Activated CD8-positive, alpha-beta T cell treated with anti-CD3 and anti-CD28 coated beads for 36 hours (primary cell): ENCODE results near the gene MTSS2. TPM values are rescaled to one million over a fixed set of nuclear protein-coding genes. Genes with fewer than 3 reads are reported as not detected.

Source experiments
- ATAC-seq: fragments of 200-7000 bp; cut with Tn5 transposase; one replicate; pipeline ENCODE4 v1.10.0; 2021; ENCODE audit warnings: mild to moderate bottlenecking, moderate library complexity
- CTCF ChIA-PET: fragments of 350-600 bp; sonication (Branson Sonifier 250); formaldehyde crosslinking; loops from one replicate; lab custom pipeline; 2021; ENCODE audit warnings: antibody characterized with exemption; lab: Charles Lee
- POLR2A ChIA-PET: fragments of 350-600 bp; sonication (Branson Sonifier 250); formaldehyde crosslinking; loops from one replicate; lab custom pipeline; 2021; ENCODE audit warnings: antibody characterized with exemption; lab: Charles Lee
- DNase-seq: peaks from one replicate; pipeline ENCODE4 v3.0.0-alpha.2; 2020
- H3K27ac Mint-ChIP-seq: one replicate; pipeline ENCODE4 v1.8.0; 2021; ENCODE audit warnings: mild to moderate bottlenecking, mixed read lengths
- H3K27me3 Mint-ChIP-seq: one replicate; pipeline ENCODE4 v1.8.0; 2021; ENCODE audit warnings: mixed read lengths
- H3K36me3 Mint-ChIP-seq: one replicate; pipeline ENCODE4 v1.8.0; 2021; ENCODE audit warnings: low read depth, mixed read lengths
- H3K4me1 Mint-ChIP-seq: one replicate; pipeline ENCODE4 v1.8.0; 2021; ENCODE audit warnings: low read depth, mixed read lengths
- H3K4me3 Mint-ChIP-seq: one replicate; pipeline ENCODE4 v1.8.0; 2021; ENCODE audit warnings: mild to moderate bottlenecking, moderate library complexity, mixed read lengths
- H3K9me3 Mint-ChIP-seq: one replicate; pipeline ENCODE4 v1.8.0; 2021; ENCODE audit warnings: mixed read lengths
- CTCF ChIP-seq: fragments of 200-600 bp; IDR thresholded peaks from one replicate; pipeline ENCODE4 v1.8.0; 2022; ENCODE audit warnings: antibody characterized with exemption, mild to moderate bottlenecking
- intact Hi-C: fragments of 100-400 bp; cut with micrococcal nuclease; formaldehyde crosslinking; loops from one replicate; pipeline ENCODE4 v1.10.0; 2022
- total RNA-seq, 2 experiments: library from RNA; stranded (reverse); gene quantifications; one replicate each; pipeline ENCODE4 v1.2.3, GENCODE V29; 2021

MTSS2 gene
- total RNA-seq, 2 experiments from 2014 or later = 4.4 to 4.6 TPM

GRCh38 chr16:70687671-70688245 lies 1.9 kb upstream of the MTSS2 start:
- intact Hi-C loops = no loop called here
- DNase-seq (no peak), ATAC-seq (no peak)
- Mint-ChIP-seq H3K4me1 (peaks cover 2% of the 10 kb centered on the region), H3K36me3 (no peaks in the 10 kb centered on the region), H3K27ac (no peak overlapping the region), H3K27me3 (no peaks in the 10 kb centered on the region), H3K4me3 (no peak overlapping the region), H3K9me3 (no peaks in the 10 kb centered on the region)
- ChIA-PET POLR2A (interaction anchor here (1.2 to 2.8 kb wide), 3 partner anchors 8 to 49 kb away, joined by 3 to 8 read pairs (median 7); no protein-coding TSS in a partner anchor), CTCF (interaction anchor here (1.0 to 14.4 kb wide), 5 partner anchors 9 to 83 kb away, joined by 3 to 94 read pairs (median 8); no protein-coding TSS in a partner anchor)
- TF ChIP-seq CTCF = no peak

GRCh38 chr16:70687102-70687511 lies 1.3 kb upstream of the MTSS2 start:
- Mint-ChIP-seq H3K9me3 (no peaks in the 10 kb centered on the region), H3K27ac (no peak overlapping the region), H3K4me3 (peak overlapping the region; percentile 29), H3K27me3 (no peaks in the 10 kb centered on the region), H3K4me1 (peaks cover 2% of the 10 kb centered on the region), H3K36me3 (no peaks in the 10 kb centered on the region)
- TF ChIP-seq CTCF = no peak
- ATAC-seq (no peak), DNase-seq (no peak)
- POLR2A ChIA-PET = interaction anchor here (1.2 to 2.8 kb wide), 3 partner anchors 9 to 50 kb away, joined by 3 to 8 read pairs (median 7); no protein-coding TSS in a partner anchor
- intact Hi-C loops = no loop called here
- CTCF ChIA-PET = interaction anchor here (1.0 to 14.4 kb wide), 5 partner anchors 10 to 83 kb away, joined by 3 to 94 read pairs (median 8); no protein-coding TSS in a partner anchor

- Mint-ChIP-seq H3K36me3 (no peaks in the 10 kb centered on the region), H3K4me3 (peak overlapping the region; percentile 66), H3K27me3 (no peaks in the 10 kb centered on the region), H3K9me3 (no peaks in the 10 kb centered on the region), H3K27ac (no peak overlapping the region), H3K4me1 (peaks cover 2% of the 10 kb centered on the region)
- ATAC-seq (peak; percentile 4), DNase-seq (no peak)
- POLR2A ChIA-PET = interaction anchor here (1.2 to 1.4 kb wide), 2 partner anchors 10 to 49 kb away, joined by 3 to 8 read pairs; no protein-coding TSS in a partner anchor
- intact Hi-C loops = no loop called here
- no peak for TF ChIP-seq CTCF
- CTCF ChIA-PET = interaction anchor here (1.0 to 14.4 kb wide), 5 partner anchors 9 to 84 kb away, joined by 3 to 94 read pairs (median 8); no protein-coding TSS in a partner anchor
Observed at GRCh38 chr16:70686376-70687101, 686 bp upstream of the MTSS2 start.

DNA sequence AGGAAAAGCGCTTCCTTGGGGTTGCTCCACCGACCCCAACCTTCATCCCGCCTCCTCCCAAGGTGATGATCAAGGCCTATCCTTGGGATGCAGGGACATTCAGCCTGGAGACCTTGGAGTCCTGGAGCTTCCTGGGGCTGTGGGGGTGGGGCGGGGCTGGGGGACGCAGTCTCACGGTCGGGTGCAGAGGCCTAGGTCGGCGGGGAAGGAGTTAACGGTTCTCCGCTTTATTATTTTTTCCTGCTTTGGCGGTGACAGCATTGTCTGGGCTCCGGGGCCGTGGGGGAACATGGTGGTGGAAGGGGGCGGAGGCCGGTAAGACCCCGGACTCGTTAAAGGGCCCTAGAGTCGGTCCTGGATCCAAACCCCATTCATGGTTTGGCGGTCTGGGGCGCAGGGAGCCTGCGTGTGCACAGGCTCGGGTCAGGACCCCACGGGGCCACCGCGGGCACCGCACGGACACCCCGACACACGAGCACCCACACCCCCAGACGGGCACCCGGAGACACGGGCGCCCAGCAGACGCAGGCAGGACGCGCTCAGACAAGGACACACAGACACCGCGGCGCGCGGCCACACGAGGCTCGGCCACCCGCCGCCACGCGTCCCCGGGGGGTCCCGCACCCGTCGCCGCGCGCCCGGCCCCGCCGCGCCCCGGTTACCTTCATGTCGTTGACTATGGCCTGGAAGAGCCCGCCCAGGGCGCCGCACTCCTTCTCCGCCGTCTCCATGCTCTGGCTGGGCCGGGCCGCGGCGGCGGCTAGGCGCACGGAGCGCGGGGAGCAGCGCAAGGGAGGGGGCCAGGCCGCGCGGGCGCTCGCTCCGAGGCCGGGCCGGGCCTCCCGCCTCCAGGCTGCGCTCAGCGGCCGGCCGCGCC lies 554 bp downstream of the MTSS2 start:
- H3K27ac Mint-ChIP-seq = no peak overlapping the region
- H3K4me3 Mint-ChIP-seq = peak overlapping the region; percentile 68
- no peak for DNase-seq
- TF ChIP-seq CTCF = no peak
- H3K36me3 Mint-ChIP-seq = no peaks in the 10 kb centered on the region
- intact Hi-C loops = no loop called here
- no peaks in the 10 kb centered on the region for H3K9me3 Mint-ChIP-seq
- ATAC-seq = peak; percentile 69
- CTCF ChIA-PET = interaction anchor here (14.4 kb wide), 1 partner anchor 85 kb away, joined by 94 read pairs; no protein-coding TSS in a partner anchor
- H3K4me1 Mint-ChIP-seq = peaks cover 6% of the 10 kb centered on the region
- POLR2A ChIA-PET = interaction anchor here (1.7 kb wide), 1 partner anchor 52 kb away, joined by 4 read pairs; no protein-coding TSS in a partner anchor
- H3K27me3 Mint-ChIP-seq = no peaks in the 10 kb centered on the region
